Stimulated activated CD4-positive, alpha-beta T cell treated with anti-CD3 and anti-CD28 coated beads, Interleukin-4, amount 100 ng/mL, for 48 hours (primary cell): ENCODE measurements around the gene PPP2R5C.

ENCODE experiments used
- DNase-seq, 2 donors: peaks; one replicate each; pipeline ENCODE4 v3.0.0-alpha.2; 2020; ENCODE audit warnings: low read depth in 2 of 2

The PPP2R5C gene

GRCh38 chr14:101950100-101950499 is 188.6 kb downstream of the PPP2R5C start:
- DNase-seq: no peak

- DNase-seq: no peak
Observed at GRCh38 chr14:101950516-101951215, 189.2 kb downstream of the PPP2R5C start.

GRCh38 chr14:101953151-101953550 is 191.6 kb downstream of the PPP2R5C start:
- DNase-seq: no peak

- no peak for DNase-seq
Observed at GRCh38 chr14:101954501-101954900, 193.0 kb downstream of the PPP2R5C start.

GRCh38 chr14:101955695-101956161 is 194.2 kb downstream of the PPP2R5C start:
- no peak for DNase-seq

- DNase-seq: no peak
Observed at GRCh38 chr14:101956179-101956885, 194.8 kb downstream of the PPP2R5C start.

GRCh38 chr14:101957406-101958234 is 196.1 kb downstream of the PPP2R5C start:
- DNase-seq: no peak

- DNase-seq: no peak
Observed at GRCh38 chr14:101958418-101959180, 197.1 kb downstream of the PPP2R5C start.

GRCh38 chr14:101959277-101959676 is 197.8 kb downstream of the PPP2R5C start:
- DNase-seq: no peak

GRCh38 chr14:101960225-101960624 is 198.7 kb downstream of the PPP2R5C start:
- DNase-seq: no peak

GRCh38 chr14:101961011-101961721 is 199.7 kb downstream of the PPP2R5C start:
- DNase-seq: peak; percentile 67 to 74

- DNase-seq: no peak
Observed at GRCh38 chr14:101961746-101962502, 200.4 kb downstream of the PPP2R5C start.

- no peak for DNase-seq
Observed at GRCh38 chr14:101962503-101962874, 201.0 kb downstream of the PPP2R5C start.

GRCh38 chr14:101963052-101963451 is 201.5 kb downstream of the PPP2R5C start:
- DNase-seq: no peak

- DNase-seq: no peak
Observed at GRCh38 chr14:101963656-101964296, 202.3 kb downstream of the PPP2R5C start.

- peak; percentile 83 to 85 for DNase-seq
Observed at GRCh38 chr14:101964297-101965180, 203.0 kb downstream of the PPP2R5C start, which contains the start of gene DYNC1H1. TSS of gene DYNC1H1 (plus strand) at chr14:101964573. CDS start at chr14:101964692, 119 bp downstream.

GRCh38 chr14:101965181-101965544 is 203.7 kb downstream of the PPP2R5C start:
- DNase-seq: peak; percentile 37 to 47
